WTC11 (cell line): ENCODE measurements around the gene RPL15. TPM values are rescaled to one million over a fixed set of nuclear protein-coding genes. Genes with fewer than 3 reads are reported as not detected.

Source experiments
- ATAC-seq: fragments of 200-7000 bp; cut with Tn5 transposase; 2 replicates; pipeline ENCODE4 v1.10.0; 2021; ENCODE audit warnings: mild to moderate bottlenecking, moderate library complexity
- CTCF ChIA-PET: fragments of 300-600 bp; sonication (Branson Sonifier 250); formaldehyde crosslinking; loops from one replicate; lab custom pipeline; 2021; ENCODE audit warnings: antibody characterized with exemption; lab: Charles Lee
- POLR2A ChIA-PET: fragments of 350-600 bp; sonication (Branson Sonifier 250); formaldehyde crosslinking; loops from one replicate; lab custom pipeline; 2021; ENCODE audit warnings: antibody characterized with exemption; lab: Charles Lee
- DNase-seq: peaks from one replicate; pipeline ENCODE4 v3.0.0; 2021; ENCODE audit warnings: low spot score
- H3K27ac Mint-ChIP-seq: 2 replicates; pipeline ENCODE4 v1.8.0; 2021; ENCODE audit warnings: mixed read lengths
- H3K27me3 Mint-ChIP-seq: 2 replicates; pipeline ENCODE4 v1.8.0; 2021; ENCODE audit warnings: low read depth, mild to moderate bottlenecking, moderate library complexity, mixed read lengths
- H3K36me3 Mint-ChIP-seq: 2 replicates; pipeline ENCODE4 v1.8.0; 2021; ENCODE audit warnings: mixed read lengths
- H3K4me1 Mint-ChIP-seq: 2 replicates; pipeline ENCODE4 v1.8.0; 2022; ENCODE audit warnings: mixed read lengths
- H3K4me3 Mint-ChIP-seq: 2 replicates; pipeline ENCODE4 v1.8.0; 2021; ENCODE audit warnings: mild to moderate bottlenecking, moderate library complexity, mixed read lengths
- H3K9me3 Mint-ChIP-seq: 2 replicates; pipeline ENCODE4 v1.8.0; 2021; ENCODE audit warnings: mixed read lengths
- ATF1 ChIP-seq: sonication (generic); formaldehyde crosslinking; IDR thresholded peaks from 2 replicates; pipeline ENCODE4 v1.8.1; 2023; ENCODE audit warnings: mild to moderate bottlenecking, moderate library complexity, missing genetic modification reagents
- EMX1 ChIP-seq: fragments of 250-450 bp; sonication (Bioruptor Pico); IDR thresholded peaks from 2 replicates; pipeline ENCODE4 v1.8.0; 2021; ENCODE audit warnings: mild to moderate bottlenecking
- FOXJ3 ChIP-seq: sonication (generic); formaldehyde crosslinking; IDR thresholded peaks from 2 replicates; pipeline ENCODE4 v1.9.0; 2021; ENCODE audit warnings: missing genetic modification reagents, mild to moderate bottlenecking, borderline replicate concordance
- FOXK1 ChIP-seq: sonication (generic); formaldehyde crosslinking; IDR thresholded peaks from 2 replicates; pipeline ENCODE4 v1.8.0; 2022; ENCODE audit warnings: mild to moderate bottlenecking, moderate library complexity, missing genetic modification reagents
- FOXP1 ChIP-seq: sonication (generic); formaldehyde crosslinking; IDR thresholded peaks from 2 replicates; pipeline ENCODE4 v1.8.0; 2022; ENCODE audit warnings: missing genetic modification reagents, mild to moderate bottlenecking, moderate library complexity, borderline replicate concordance
- IRF2 ChIP-seq: sonication (generic); formaldehyde crosslinking; IDR thresholded peaks from 2 replicates; pipeline ENCODE4 v1.8.0; 2022; ENCODE audit warnings: low read depth, missing genetic modification reagents, borderline replicate concordance
- JAZF1 ChIP-seq: fragments of 250-450 bp; sonication (Bioruptor Pico); IDR thresholded peaks from 2 replicates; pipeline ENCODE4 v1.9.0; 2021; ENCODE audit warnings: moderate library complexity, mild to moderate bottlenecking, inconsistent platforms
- KAT7 ChIP-seq: sonication (generic); formaldehyde crosslinking; IDR thresholded peaks from 2 replicates; pipeline ENCODE4 v1.8.1; 2023; ENCODE audit warnings: missing genetic modification reagents, mild to moderate bottlenecking, borderline replicate concordance
- MXD4 ChIP-seq: fragments of 250-450 bp; sonication (Bioruptor Pico); IDR thresholded peaks from 2 replicates; pipeline ENCODE4 v1.8.0; 2021; ENCODE audit warnings: mild to moderate bottlenecking, moderate library complexity, borderline replicate concordance
- NFE2L1 ChIP-seq: sonication (generic); formaldehyde crosslinking; IDR thresholded peaks from 2 replicates; pipeline ENCODE4 v1.8.1; 2023; ENCODE audit warnings: missing genetic modification reagents
- NFYB ChIP-seq: sonication (generic); formaldehyde crosslinking; conservative IDR thresholded peaks from 2 replicates; pipeline ENCODE4 v1.8.0; 2022; ENCODE audit warnings: low read depth, missing genetic modification reagents
- NR1H2 ChIP-seq: sonication (generic); formaldehyde crosslinking; IDR thresholded peaks from 2 replicates; pipeline ENCODE4 v1.9.0; 2021; ENCODE audit warnings: mild to moderate bottlenecking, moderate library complexity, missing genetic modification reagents
- NR2C2 ChIP-seq: sonication (generic); formaldehyde crosslinking; IDR thresholded peaks from 2 replicates; pipeline ENCODE4 v1.8.0; 2022; ENCODE audit warnings: mild to moderate bottlenecking, missing genetic modification reagents
- NR3C1 ChIP-seq: sonication (generic); formaldehyde crosslinking; conservative IDR thresholded peaks from 2 replicates; pipeline ENCODE4 v1.8.1; 2023; ENCODE audit warnings: low read depth, mild to moderate bottlenecking, missing genetic modification reagents
- RELA ChIP-seq: sonication (generic); formaldehyde crosslinking; IDR thresholded peaks from 2 replicates; pipeline ENCODE4 v1.8.1; 2022; ENCODE audit warnings: missing genetic modification reagents, mild to moderate bottlenecking, borderline replicate concordance
- SOX15 ChIP-seq: fragments of 250-450 bp; sonication (Bioruptor Pico); IDR thresholded peaks from 2 replicates; pipeline ENCODE4 v1.9.0; 2021; ENCODE audit warnings: mild to moderate bottlenecking
- SP1 ChIP-seq: sonication (generic); formaldehyde crosslinking; conservative IDR thresholded peaks from 2 replicates; pipeline ENCODE4 v1.8.1; 2022; ENCODE audit warnings: missing genetic modification reagents
- ZNF396 ChIP-seq: fragments of 250-450 bp; sonication (Bioruptor Pico); IDR thresholded peaks from 2 replicates; pipeline ENCODE4 v1.8.0; 2021; ENCODE audit warnings: mild to moderate bottlenecking, moderate library complexity, borderline replicate concordance
- total RNA-seq: library from RNA; stranded (reverse); gene quantifications from 3 replicates; pipeline ENCODE4 v1.2.3, GENCODE V29; 2021
- TF ChIP-seq, protein P1 (sequence below): fragments of 250-450 bp; sonication (Bioruptor Pico); IDR thresholded peaks from 2 replicates; pipeline ENCODE4 v1.9.0; 2021; ENCODE audit warnings: mild to moderate bottlenecking
- TF ChIP-seq, protein P2 (sequence below): fragments of 200-600 bp; IDR thresholded peaks from 2 replicates; pipeline ENCODE4 v1.8.0; 2022; ENCODE audit warnings: antibody characterized with exemption
- TF ChIP-seq, protein P3 (sequence below): fragments of 250-450 bp; sonication (Bioruptor Pico); IDR thresholded peaks from 2 replicates; pipeline ENCODE4 v1.8.0; 2021; ENCODE audit warnings: mild to moderate bottlenecking
- TF ChIP-seq, protein P4 (sequence below): sonication (generic); formaldehyde crosslinking; IDR thresholded peaks from 2 replicates; pipeline ENCODE4 v1.8.1; 2023; ENCODE audit warnings: mild to moderate bottlenecking, missing genetic modification reagents
- TF ChIP-seq, protein P5 (sequence below): sonication (generic); formaldehyde crosslinking; IDR thresholded peaks from 2 replicates; pipeline ENCODE4 v1.8.1; 2023; ENCODE audit warnings: mild to moderate bottlenecking, missing genetic modification reagents, moderate library complexity
- TF ChIP-seq, protein P6 (sequence below): fragments of 250-450 bp; sonication (Bioruptor Pico); IDR thresholded peaks from 2 replicates; pipeline ENCODE4 v1.9.0; 2021; ENCODE audit warnings: moderate library complexity, mild to moderate bottlenecking, inconsistent platforms, borderline replicate concordance
- TF ChIP-seq, protein P7 (sequence below): sonication (generic); formaldehyde crosslinking; IDR thresholded peaks from 2 replicates; pipeline ENCODE4 v1.8.1; 2022; ENCODE audit warnings: missing genetic modification reagents, borderline replicate concordance
- TF ChIP-seq, protein P8 (sequence below): sonication (generic); formaldehyde crosslinking; IDR thresholded peaks from 2 replicates; pipeline ENCODE4 v1.8.1; 2022; ENCODE audit warnings: low read depth, mild to moderate bottlenecking, moderate library complexity, missing genetic modification reagents, borderline replicate concordance

The RPL15 gene
- total RNA-seq, 1 experiment from 2014 or later, result 2,428 TPM

DNA sequence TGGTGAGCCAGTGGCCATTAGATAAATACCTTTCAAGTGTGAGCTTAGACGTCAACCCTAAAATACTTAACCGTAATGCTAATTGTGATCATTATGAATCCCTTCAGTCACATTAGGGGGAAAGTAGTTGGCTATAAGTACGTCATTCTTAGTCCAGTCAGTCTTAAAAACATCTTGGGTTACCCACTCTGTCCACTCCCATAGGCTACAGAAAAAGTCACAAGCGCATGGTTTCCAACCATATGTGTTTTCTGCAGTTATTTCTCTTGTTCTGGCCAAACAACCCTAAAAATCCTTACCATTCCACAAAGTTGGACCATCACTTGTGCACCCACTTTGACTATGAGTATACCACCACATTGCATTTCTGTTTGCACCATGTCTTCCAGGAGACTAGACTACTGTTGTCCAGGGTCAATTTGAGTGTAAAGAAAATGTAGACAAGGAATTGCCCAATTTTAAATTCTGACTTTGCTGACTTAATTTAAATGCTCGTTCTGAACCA, 3.3 kb downstream of the RPL15 start:
- no peak for ATAC-seq
- H3K27ac Mint-ChIP-seq, result peak overlapping the region; percentile 2
- H3K4me3 Mint-ChIP-seq, result peak overlapping the region; percentile 99; the same call in 1 of the 2 replicates
- peaks cover 37% of the 10 kb centered on the region for H3K36me3 Mint-ChIP-seq
- CTCF ChIA-PET, result no interaction called here
- H3K27me3 Mint-ChIP-seq, result peaks cover 6% of the 10 kb centered on the region; the same call in 1 of the 2 replicates
- POLR2A ChIA-PET, result no interaction called here
- peaks cover 48% of the 10 kb centered on the region for H3K4me1 Mint-ChIP-seq
- H3K9me3 Mint-ChIP-seq, result no peaks in the 10 kb centered on the region
- no peak for DNase-seq
- no peak for TF ChIP-seq SOX15
- no peak for TF ChIP-seq MXD4 (CRISPR knock-in tag)
- TF ChIP-seq ZNF396 (CRISPR knock-in tag), result no peak
- TF ChIP-seq, protein P1, sequence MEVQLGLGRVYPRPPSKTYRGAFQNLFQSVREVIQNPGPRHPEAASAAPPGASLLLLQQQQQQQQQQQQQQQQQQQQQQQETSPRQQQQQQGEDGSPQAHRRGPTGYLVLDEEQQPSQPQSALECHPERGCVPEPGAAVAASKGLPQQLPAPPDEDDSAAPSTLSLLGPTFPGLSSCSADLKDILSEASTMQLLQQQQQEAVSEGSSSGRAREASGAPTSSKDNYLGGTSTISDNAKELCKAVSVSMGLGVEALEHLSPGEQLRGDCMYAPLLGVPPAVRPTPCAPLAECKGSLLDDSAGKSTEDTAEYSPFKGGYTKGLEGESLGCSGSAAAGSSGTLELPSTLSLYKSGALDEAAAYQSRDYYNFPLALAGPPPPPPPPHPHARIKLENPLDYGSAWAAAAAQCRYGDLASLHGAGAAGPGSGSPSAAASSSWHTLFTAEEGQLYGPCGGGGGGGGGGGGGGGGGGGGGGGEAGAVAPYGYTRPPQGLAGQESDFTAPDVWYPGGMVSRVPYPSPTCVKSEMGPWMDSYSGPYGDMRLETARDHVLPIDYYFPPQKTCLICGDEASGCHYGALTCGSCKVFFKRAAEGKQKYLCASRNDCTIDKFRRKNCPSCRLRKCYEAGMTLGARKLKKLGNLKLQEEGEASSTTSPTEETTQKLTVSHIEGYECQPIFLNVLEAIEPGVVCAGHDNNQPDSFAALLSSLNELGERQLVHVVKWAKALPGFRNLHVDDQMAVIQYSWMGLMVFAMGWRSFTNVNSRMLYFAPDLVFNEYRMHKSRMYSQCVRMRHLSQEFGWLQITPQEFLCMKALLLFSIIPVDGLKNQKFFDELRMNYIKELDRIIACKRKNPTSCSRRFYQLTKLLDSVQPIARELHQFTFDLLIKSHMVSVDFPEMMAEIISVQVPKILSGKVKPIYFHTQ (CRISPR knock-in tag), result peak; percentile 62
- no peak for TF ChIP-seq FOXJ3
- TF ChIP-seq, protein P2, sequence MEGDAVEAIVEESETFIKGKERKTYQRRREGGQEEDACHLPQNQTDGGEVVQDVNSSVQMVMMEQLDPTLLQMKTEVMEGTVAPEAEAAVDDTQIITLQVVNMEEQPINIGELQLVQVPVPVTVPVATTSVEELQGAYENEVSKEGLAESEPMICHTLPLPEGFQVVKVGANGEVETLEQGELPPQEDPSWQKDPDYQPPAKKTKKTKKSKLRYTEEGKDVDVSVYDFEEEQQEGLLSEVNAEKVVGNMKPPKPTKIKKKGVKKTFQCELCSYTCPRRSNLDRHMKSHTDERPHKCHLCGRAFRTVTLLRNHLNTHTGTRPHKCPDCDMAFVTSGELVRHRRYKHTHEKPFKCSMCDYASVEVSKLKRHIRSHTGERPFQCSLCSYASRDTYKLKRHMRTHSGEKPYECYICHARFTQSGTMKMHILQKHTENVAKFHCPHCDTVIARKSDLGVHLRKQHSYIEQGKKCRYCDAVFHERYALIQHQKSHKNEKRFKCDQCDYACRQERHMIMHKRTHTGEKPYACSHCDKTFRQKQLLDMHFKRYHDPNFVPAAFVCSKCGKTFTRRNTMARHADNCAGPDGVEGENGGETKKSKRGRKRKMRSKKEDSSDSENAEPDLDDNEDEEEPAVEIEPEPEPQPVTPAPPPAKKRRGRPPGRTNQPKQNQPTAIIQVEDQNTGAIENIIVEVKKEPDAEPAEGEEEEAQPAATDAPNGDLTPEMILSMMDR, result no peak
- TF ChIP-seq JAZF1 (CRISPR knock-in tag), result no peak
- TF ChIP-seq NR2C2, result no peak
- TF ChIP-seq, protein P3, sequence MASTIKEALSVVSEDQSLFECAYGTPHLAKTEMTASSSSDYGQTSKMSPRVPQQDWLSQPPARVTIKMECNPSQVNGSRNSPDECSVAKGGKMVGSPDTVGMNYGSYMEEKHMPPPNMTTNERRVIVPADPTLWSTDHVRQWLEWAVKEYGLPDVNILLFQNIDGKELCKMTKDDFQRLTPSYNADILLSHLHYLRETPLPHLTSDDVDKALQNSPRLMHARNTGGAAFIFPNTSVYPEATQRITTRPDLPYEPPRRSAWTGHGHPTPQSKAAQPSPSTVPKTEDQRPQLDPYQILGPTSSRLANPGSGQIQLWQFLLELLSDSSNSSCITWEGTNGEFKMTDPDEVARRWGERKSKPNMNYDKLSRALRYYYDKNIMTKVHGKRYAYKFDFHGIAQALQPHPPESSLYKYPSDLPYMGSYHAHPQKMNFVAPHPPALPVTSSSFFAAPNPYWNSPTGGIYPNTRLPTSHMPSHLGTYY (CRISPR knock-in tag), result 0 out of 2 replicates have a peak, but pooled peaks have one; percentile 46
- TF ChIP-seq, protein P4, sequence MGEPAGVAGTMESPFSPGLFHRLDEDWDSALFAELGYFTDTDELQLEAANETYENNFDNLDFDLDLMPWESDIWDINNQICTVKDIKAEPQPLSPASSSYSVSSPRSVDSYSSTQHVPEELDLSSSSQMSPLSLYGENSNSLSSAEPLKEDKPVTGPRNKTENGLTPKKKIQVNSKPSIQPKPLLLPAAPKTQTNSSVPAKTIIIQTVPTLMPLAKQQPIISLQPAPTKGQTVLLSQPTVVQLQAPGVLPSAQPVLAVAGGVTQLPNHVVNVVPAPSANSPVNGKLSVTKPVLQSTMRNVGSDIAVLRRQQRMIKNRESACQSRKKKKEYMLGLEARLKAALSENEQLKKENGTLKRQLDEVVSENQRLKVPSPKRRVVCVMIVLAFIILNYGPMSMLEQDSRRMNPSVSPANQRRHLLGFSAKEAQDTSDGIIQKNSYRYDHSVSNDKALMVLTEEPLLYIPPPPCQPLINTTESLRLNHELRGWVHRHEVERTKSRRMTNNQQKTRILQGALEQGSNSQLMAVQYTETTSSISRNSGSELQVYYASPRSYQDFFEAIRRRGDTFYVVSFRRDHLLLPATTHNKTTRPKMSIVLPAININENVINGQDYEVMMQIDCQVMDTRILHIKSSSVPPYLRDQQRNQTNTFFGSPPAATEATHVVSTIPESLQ (CRISPR knock-in tag), result no peak
- TF ChIP-seq KAT7 (CRISPR knock-in tag), result no peak
- TF ChIP-seq EMX1 (CRISPR knock-in tag), result peak; percentile 93
- TF ChIP-seq, protein P5, sequence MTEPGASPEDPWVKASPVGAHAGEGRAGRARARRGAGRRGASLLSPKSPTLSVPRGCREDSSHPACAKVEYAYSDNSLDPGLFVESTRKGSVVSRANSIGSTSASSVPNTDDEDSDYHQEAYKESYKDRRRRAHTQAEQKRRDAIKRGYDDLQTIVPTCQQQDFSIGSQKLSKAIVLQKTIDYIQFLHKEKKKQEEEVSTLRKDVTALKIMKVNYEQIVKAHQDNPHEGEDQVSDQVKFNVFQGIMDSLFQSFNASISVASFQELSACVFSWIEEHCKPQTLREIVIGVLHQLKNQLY (CRISPR knock-in tag), result no peak
- TF ChIP-seq NFE2L1 (CRISPR knock-in tag), result no peak
- no peak for TF ChIP-seq RELA
- no peak for TF ChIP-seq ATF1 (CRISPR knock-in tag)
- TF ChIP-seq, protein P6, sequence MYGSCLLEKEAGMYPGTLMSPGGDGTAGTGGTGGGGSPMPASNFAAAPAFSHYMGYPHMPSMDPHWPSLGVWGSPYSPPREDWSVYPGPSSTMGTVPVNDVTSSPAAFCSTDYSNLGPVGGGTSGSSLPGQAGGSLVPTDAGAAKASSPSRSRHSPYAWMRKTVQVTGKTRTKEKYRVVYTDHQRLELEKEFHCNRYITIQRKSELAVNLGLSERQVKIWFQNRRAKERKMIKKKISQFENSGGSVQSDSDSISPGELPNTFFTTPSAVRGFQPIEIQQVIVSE, result no peak
- no peak for TF ChIP-seq FOXK1 (CRISPR knock-in tag)
- no peak for TF ChIP-seq SP1
- TF ChIP-seq, protein P7, sequence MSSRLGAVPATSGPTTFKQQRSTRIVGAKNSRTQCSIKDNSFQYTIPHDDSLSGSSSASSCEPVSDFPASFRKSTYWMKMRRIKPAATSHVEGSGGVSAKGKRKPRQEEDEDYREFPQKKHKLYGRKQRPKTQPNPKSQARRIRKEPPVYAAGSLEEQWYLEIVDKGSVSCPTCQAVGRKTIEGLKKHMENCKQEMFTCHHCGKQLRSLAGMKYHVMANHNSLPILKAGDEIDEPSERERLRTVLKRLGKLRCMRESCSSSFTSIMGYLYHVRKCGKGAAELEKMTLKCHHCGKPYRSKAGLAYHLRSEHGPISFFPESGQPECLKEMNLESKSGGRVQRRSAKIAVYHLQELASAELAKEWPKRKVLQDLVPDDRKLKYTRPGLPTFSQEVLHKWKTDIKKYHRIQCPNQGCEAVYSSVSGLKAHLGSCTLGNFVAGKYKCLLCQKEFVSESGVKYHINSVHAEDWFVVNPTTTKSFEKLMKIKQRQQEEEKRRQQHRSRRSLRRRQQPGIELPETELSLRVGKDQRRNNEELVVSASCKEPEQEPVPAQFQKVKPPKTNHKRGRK (CRISPR knock-in tag), result no peak
- TF ChIP-seq NFYB (CRISPR knock-in tag), result no peak
- TF ChIP-seq FOXP1, result no peak
- TF ChIP-seq NR1H2 (CRISPR knock-in tag), result no peak
- TF ChIP-seq, protein P8, sequence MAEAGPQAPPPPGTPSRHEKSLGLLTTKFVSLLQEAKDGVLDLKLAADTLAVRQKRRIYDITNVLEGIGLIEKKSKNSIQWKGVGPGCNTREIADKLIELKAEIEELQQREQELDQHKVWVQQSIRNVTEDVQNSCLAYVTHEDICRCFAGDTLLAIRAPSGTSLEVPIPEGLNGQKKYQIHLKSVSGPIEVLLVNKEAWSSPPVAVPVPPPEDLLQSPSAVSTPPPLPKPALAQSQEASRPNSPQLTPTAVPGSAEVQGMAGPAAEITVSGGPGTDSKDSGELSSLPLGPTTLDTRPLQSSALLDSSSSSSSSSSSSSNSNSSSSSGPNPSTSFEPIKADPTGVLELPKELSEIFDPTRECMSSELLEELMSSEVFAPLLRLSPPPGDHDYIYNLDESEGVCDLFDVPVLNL (CRISPR knock-in tag), result no peak
- TF ChIP-seq NR3C1, result no peak
- no peak for TF ChIP-seq IRF2 (CRISPR knock-in tag)
